ENCODE measurements around the gene TAF6L. TPM values are rescaled to one million over a fixed set of nuclear protein-coding genes. Genes with fewer than 3 reads are reported as not detected.

The TAF6L gene
- total RNA-seq, result 33.1 and 38.8 TPM in 2 replicates
- polyA plus RNA-seq, result 46.3 and 56.3 TPM in 2 replicates

- Histone ChIP-seq H3K4me3 (peak within 1 kb of the TSS; percentile 59), H3K36me3 (peaks cover 10% of the 10 kb centered on the region), H3K9me3 (ENCODE audit: low read depth) (no peaks in the 10 kb centered on the region), H3K27ac (peak within 1 kb of the TSS; percentile 93), H3K4me1 (ENCODE audit: low read depth) (peaks cover 4% of the 10 kb centered on the region), H3K27me3 (no peaks in the 10 kb centered on the region)
- no peak for TF ChIP-seq CTCF (IDR thresholded peaks at IDR 0.05; ENCODE audit: low read depth, low read length)
- peak; percentile 97 to 99 for DNase-seq (ENCODE audit: low read depth in 1 of 2, low spot score in 1 of 2)
Measured at GRCh38 chr11:62771144-62772021, at the start of gene TAF6L. Gene TAF6L (plus strand): TSS chr11:62771396. CDS start chr11:62775784, 4,388 bp downstream.

- TF ChIP-seq CTCF (IDR thresholded peaks at IDR 0.05; ENCODE audit: low read depth, low read length), result no peak
- peaks cover 67% of the 10 kb centered on the region for H3K36me3 ChIP-seq
- H3K27me3 ChIP-seq, result no peaks in the 10 kb centered on the region
- H3K4me3 ChIP-seq, result no peak overlapping the region
- H3K27ac ChIP-seq, result peak overlapping the region; percentile 14
- peak; percentile 23 to 43 for DNase-seq (ENCODE audit: low read depth in 1 of 2, low spot score in 1 of 2)
- H3K9me3 ChIP-seq (ENCODE audit: low read depth), result no peaks in the 10 kb centered on the region
- peaks cover 8% of the 10 kb centered on the region for H3K4me1 ChIP-seq (ENCODE audit: low read depth)
Measured at GRCh38 chr11:62721994-62722393, 49.2 kb upstream of the TAF6L start.

- H3K9me3 ChIP-seq (ENCODE audit: low read depth), result no peaks in the 10 kb centered on the region
- DNase-seq (ENCODE audit: low read depth in 1 of 2, low spot score in 1 of 2), result no peak
- TF ChIP-seq CTCF (IDR thresholded peaks at IDR 0.05; ENCODE audit: low read depth, low read length), result no peak
- H3K4me3 ChIP-seq, result no peak overlapping the region
- peaks cover 47% of the 10 kb centered on the region for H3K36me3 ChIP-seq
- peaks cover 8% of the 10 kb centered on the region for H3K4me1 ChIP-seq (ENCODE audit: low read depth)
- no peak overlapping the region for H3K27ac ChIP-seq
- H3K27me3 ChIP-seq, result no peaks in the 10 kb centered on the region
Measured at GRCh38 chr11:62724171-62724570, 47.0 kb upstream of the TAF6L start.

- no peak for TF ChIP-seq CTCF (IDR thresholded peaks at IDR 0.05; ENCODE audit: low read depth, low read length)
- Histone ChIP-seq H3K9me3 (ENCODE audit: low read depth) (no peaks in the 10 kb centered on the region), H3K4me1 (ENCODE audit: low read depth) (peaks cover 8% of the 10 kb centered on the region), H3K36me3 (peaks cover 33% of the 10 kb centered on the region), H3K27me3 (no peaks in the 10 kb centered on the region), H3K27ac (peak overlapping the region; percentile 98), H3K4me3 (peak overlapping the region; percentile 90)
- no peak for DNase-seq (ENCODE audit: low read depth in 1 of 2, low spot score in 1 of 2)
Measured at GRCh38 chr11:62725646-62726045, 45.5 kb upstream of the TAF6L start.

GRCh38 chr11:62726156-62726914 lies 44.9 kb upstream of the TAF6L start:
- Histone ChIP-seq H3K9me3 (ENCODE audit: low read depth) (no peaks in the 10 kb centered on the region), H3K27me3 (no peaks in the 10 kb centered on the region), H3K4me1 (ENCODE audit: low read depth) (peaks cover 8% of the 10 kb centered on the region), H3K27ac (peak overlapping the region; percentile 98), H3K4me3 (peak overlapping the region; percentile 90), H3K36me3 (peaks cover 27% of the 10 kb centered on the region)
- TF ChIP-seq CTCF (IDR thresholded peaks at IDR 0.05; ENCODE audit: low read depth, low read length), result no peak
- DNase-seq (ENCODE audit: low read depth in 1 of 2, low spot score in 1 of 2), result no peak
